Measurements from ENCODE around the gene ISCA2. TPM values are rescaled to one million over a fixed set of nuclear protein-coding genes. Genes with fewer than 3 reads are reported as not detected.
A peak's percentile ranks its signal among the peaks of the same experiment; 100 is the strongest.

Gene ISCA2
- total RNA-seq, 1 donor from 2014 or later, result 16.9 TPM

DNA sequence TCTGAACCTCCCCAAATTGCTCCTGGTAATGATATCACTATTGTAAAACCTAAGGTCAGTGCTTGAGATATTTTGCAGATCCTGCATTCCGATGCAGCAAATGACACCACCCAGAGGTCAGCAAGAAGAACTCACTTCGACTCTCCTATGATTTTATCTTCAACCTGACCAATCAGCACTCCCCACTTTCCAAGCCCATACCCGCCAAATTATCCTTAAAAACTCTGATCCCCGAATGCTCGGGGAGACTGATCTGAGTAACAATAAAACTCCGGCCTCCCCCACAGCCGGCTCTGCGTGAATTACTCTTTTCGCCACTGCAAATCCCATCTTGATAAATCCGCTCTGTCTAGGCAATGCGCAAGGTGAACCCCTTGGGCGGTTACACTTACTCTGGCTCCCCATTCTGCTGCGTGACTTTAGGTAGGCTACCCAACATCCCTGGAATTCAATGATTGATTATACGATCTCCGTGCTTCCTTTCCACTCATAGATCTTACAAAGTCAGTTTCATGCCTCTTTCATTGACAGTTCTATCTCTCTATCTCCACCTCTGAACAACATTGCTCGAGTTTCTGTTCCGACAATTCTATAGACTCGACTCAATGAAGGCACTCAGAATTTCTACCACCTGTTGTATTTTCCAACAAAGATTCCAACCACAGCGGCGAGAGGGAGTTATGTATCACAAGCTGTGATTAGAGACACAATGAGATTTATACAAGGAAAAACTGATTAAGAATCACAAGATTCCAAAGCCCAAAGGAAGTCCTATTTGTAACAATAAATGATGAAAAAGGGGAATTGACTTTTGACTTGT, 1.4 kb upstream of the ISCA2 start:
- H3K4me3 Mint-ChIP-seq (ENCODE audit: unreplicated experiment), result no peak overlapping the region
- no peak overlapping the region for H3K27ac Mint-ChIP-seq (ENCODE audit: unreplicated experiment)
- TF ChIP-seq, protein P1, sequence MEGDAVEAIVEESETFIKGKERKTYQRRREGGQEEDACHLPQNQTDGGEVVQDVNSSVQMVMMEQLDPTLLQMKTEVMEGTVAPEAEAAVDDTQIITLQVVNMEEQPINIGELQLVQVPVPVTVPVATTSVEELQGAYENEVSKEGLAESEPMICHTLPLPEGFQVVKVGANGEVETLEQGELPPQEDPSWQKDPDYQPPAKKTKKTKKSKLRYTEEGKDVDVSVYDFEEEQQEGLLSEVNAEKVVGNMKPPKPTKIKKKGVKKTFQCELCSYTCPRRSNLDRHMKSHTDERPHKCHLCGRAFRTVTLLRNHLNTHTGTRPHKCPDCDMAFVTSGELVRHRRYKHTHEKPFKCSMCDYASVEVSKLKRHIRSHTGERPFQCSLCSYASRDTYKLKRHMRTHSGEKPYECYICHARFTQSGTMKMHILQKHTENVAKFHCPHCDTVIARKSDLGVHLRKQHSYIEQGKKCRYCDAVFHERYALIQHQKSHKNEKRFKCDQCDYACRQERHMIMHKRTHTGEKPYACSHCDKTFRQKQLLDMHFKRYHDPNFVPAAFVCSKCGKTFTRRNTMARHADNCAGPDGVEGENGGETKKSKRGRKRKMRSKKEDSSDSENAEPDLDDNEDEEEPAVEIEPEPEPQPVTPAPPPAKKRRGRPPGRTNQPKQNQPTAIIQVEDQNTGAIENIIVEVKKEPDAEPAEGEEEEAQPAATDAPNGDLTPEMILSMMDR (IDR thresholded peaks at IDR 0.05), result peak; percentile 61
- no peaks in the 10 kb centered on the region for H3K27me3 Mint-ChIP-seq (ENCODE audit: low read depth)
- peaks cover 42% of the 10 kb centered on the region for H3K4me1 Mint-ChIP-seq (ENCODE audit: low read depth)
- H3K9me3 Mint-ChIP-seq (ENCODE audit: low read depth), result no peaks in the 10 kb centered on the region
- H3K36me3 Mint-ChIP-seq (ENCODE audit: low read depth), result peaks cover 2% of the 10 kb centered on the region
- no peak for DNase-seq (ENCODE audit: low spot score)

DNA sequence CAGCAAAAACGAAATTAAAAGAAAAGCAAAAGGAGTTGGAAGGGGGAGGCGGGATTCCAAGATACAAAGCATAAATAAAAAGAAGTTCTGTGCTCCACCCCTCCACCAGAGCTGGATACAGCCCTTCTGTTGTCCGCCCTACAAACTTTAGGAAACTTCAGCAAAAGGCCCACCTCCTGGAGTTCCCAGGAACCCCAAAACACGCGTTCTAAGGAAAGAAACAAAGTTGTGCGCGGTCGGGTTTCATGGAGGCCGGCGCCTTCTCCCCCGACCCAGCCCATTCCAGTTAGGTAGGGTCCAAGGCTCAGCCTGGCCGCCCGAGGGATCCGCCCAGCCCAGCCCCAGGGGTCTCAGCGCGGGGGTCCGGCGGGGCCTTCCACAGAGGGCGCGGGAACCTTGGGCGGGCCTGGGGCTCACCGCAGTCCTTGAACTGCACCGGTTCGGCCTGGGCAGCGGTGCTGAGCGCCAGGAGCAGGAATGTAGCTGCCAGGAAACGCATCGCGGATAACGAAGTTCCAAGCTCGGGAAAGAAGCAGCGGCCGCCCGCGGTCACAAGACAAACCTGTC, 706 bp upstream of the ISCA2 start, which contains the start of gene NPC2:
Gene NPC2, minus strand, starts transcription at position 530 of the 567 bp plus-strand sequence. Its CDS starts 31 bp downstream, at position 499.
- Mint-ChIP-seq H3K4me3 (ENCODE audit: unreplicated experiment) (no peak within 1 kb of the TSS), H3K36me3 (ENCODE audit: low read depth) (peaks cover 2% of the 10 kb centered on the region), H3K4me1 (ENCODE audit: low read depth) (peaks cover 36% of the 10 kb centered on the region), H3K9me3 (ENCODE audit: low read depth) (no peaks in the 10 kb centered on the region), H3K27me3 (ENCODE audit: low read depth) (no peaks in the 10 kb centered on the region), H3K27ac (ENCODE audit: unreplicated experiment) (peak within 1 kb of the TSS; percentile 85)
- TF ChIP-seq, protein P1 (IDR thresholded peaks at IDR 0.05), result no peak
- DNase-seq (ENCODE audit: low spot score), result no peak

DNA sequence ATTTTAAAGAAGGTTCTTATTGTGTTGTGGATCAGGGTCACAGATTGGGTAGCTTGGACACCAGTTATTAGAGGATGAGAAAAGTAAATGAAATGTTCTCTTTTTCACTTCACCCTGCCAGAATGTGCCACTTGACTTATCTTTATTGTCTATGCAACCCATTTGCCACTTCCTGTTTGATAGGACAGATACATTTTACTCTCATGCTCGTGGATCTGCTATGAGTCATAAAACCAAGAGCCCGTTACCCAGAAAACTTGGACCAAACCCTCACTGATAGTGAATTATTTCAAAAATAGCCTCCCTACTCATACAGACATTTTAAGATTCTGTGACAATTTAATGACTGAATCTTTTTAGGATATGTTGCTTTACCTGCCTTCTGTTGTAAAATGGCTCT, 1.8 kb downstream of the ISCA2 start:
- DNase-seq (ENCODE audit: low spot score), result no peak
- H3K9me3 Mint-ChIP-seq (ENCODE audit: low read depth), result no peaks in the 10 kb centered on the region
- H3K4me1 Mint-ChIP-seq (ENCODE audit: low read depth), result peaks cover 26% of the 10 kb centered on the region
- no peak overlapping the region for H3K4me3 Mint-ChIP-seq (ENCODE audit: unreplicated experiment)
- TF ChIP-seq, protein P1 (IDR thresholded peaks at IDR 0.05), result no peak
- no peaks in the 10 kb centered on the region for H3K36me3 Mint-ChIP-seq (ENCODE audit: low read depth)
- H3K27ac Mint-ChIP-seq (ENCODE audit: unreplicated experiment), result no peak overlapping the region
- H3K27me3 Mint-ChIP-seq (ENCODE audit: low read depth), result no peaks in the 10 kb centered on the region

DNA sequence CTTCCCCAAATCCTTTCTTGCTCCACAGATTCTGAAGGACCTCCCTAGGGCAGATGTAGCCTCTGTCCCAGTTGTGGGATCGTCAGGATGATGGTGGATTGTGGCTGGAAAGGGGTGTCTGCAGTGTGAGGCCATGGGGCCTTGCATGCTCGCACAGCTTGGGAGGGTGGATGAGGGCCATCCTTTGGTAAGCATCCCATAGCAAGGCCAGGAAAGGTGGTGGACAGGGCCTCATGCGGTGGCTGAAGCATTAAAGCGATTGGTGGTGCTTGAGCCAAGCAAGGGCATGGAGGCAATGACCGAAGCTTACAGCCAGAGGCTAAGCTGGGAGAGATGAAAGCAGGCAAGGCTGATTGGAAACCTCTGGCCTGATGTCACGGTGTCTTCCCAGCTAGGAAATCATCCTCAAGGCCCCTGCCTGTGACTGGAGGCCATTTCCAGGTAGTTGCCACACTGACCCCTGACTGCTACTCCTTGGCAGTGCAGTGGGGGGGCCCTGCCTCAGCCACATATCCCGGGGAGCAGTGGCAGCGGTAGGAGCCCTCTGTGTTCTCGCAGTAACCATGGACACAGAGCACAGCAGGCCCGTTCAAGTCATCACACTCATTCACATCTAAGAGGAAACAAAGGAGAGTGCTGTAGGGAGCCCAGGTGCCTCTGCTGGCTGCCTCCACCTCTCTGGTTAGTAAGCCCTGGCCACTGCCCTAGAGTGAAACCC, 7.0 kb downstream of the ISCA2 start:
- TF ChIP-seq, protein P1 (IDR thresholded peaks at IDR 0.05), result no peak
- Mint-ChIP-seq H3K27ac (ENCODE audit: unreplicated experiment) (peak overlapping the region; percentile 38), H3K27me3 (ENCODE audit: low read depth) (no peaks in the 10 kb centered on the region), H3K4me1 (ENCODE audit: low read depth) (peaks cover 22% of the 10 kb centered on the region), H3K36me3 (ENCODE audit: low read depth) (peaks cover 3% of the 10 kb centered on the region), H3K4me3 (ENCODE audit: unreplicated experiment) (no peak overlapping the region), H3K9me3 (ENCODE audit: low read depth) (no peaks in the 10 kb centered on the region)
- no peak for DNase-seq (ENCODE audit: low spot score)

DNA sequence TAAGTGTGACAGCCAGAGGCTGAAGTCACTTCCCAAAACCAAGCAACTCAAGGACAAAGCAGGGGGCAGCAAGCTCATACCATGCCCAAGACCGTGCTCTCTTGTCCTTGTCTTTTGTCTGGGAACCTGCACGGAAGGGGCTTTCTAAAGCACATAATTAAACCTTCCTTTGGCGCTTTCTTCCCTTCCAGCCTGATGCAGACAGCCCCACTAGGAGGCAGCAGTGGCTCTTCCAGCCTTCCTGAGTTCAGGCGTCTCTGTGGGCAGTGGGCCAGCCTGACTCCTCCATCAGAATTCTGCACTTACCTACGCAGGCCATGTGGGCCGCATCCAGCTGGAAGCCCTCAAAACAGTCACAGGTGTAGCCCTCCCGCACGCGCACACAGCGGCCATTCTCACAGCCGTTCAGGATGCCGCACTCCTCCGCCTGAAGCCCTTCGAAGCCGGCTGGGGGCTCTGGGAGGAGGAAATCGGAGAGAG, 7.6 kb downstream of the ISCA2 start:
- DNase-seq (ENCODE audit: low spot score), result no peak
- peak overlapping the region; percentile 38 for H3K27ac Mint-ChIP-seq (ENCODE audit: unreplicated experiment)
- H3K9me3 Mint-ChIP-seq (ENCODE audit: low read depth), result no peaks in the 10 kb centered on the region
- H3K4me1 Mint-ChIP-seq (ENCODE audit: low read depth), result peaks cover 21% of the 10 kb centered on the region
- no peak overlapping the region for H3K4me3 Mint-ChIP-seq (ENCODE audit: unreplicated experiment)
- H3K36me3 Mint-ChIP-seq (ENCODE audit: low read depth), result peaks cover 3% of the 10 kb centered on the region
- TF ChIP-seq, protein P1 (IDR thresholded peaks at IDR 0.05), result peak; percentile 84
- H3K27me3 Mint-ChIP-seq (ENCODE audit: low read depth), result no peaks in the 10 kb centered on the region
